Endothelial cell of umbilical vein (primary cell): ENCODE measurements around the gene MOB3C.

Experiments used
- CTCF ChIP-seq, 2 donors: IDR thresholded peaks; 1 replicate in 1 of 2; 2 replicates in 1 of 2; pipeline ENCODE4 v1.5.1; 2011; ENCODE audit warnings: low read length in 2 of 2, mild to moderate bottlenecking in 2 of 2, moderate library complexity in 2 of 2, control low read depth in 1 of 2, inconsistent platforms in 1 of 2, low read depth in 1 of 2; ENCODE audit not compliant: insufficient read depth in 1 of 2; ENCODE audit errors: extremely low read depth in 1 of 2
- EZH2 ChIP-seq: IDR thresholded peaks from 2 replicates; pipeline ENCODE4 v1.6.1; 2012; ENCODE audit warnings: borderline replicate concordance, low read depth, mild to moderate bottlenecking, moderate library complexity, low read length, inconsistent platforms; ENCODE audit not compliant: severe bottlenecking

- TF ChIP-seq EZH2 (no peak), CTCF (IDR thresholded peaks at IDR 0.05; ENCODE audit: extremely low read depth in 1 of 2, insufficient read depth in 1 of 2, low read depth in 1 of 2, low read length in 2 of 2) (no peak)
Measured at GRCh38 chr1:46603481-46603857, 13.1 kb downstream of the MOB3C start.
